Measurements from ENCODE around the gene CDH5. TPM values are rescaled to one million over a fixed set of nuclear protein-coding genes. Genes with fewer than 3 reads are reported as not detected.
A peak's percentile ranks its signal among the peaks of the same experiment; 100 is the strongest.

Gene CDH5
- total and polyA plus RNA-seq, 2 donors (not counting 3 experiments of a cell fraction or from before 2014, with no cell fraction given): 765 to 815 TPM

GRCh38 chr16:66367968-66368891, 1.7 kb downstream of the CDH5 start:
- intact Hi-C loops (cut with micrococcal nuclease): no loop called here
- Histone ChIP-seq H2AFZ (ENCODE audit: low read depth, low read length) (no peak overlapping the region), H4K20me1 (replicated peaks; ENCODE audit: control insufficient read depth, extremely low read depth, insufficient read depth, low read length) (no peaks in the 10 kb centered on the region), H3K79me2 (ENCODE audit: control insufficient read depth, insufficient read depth, low read length) (peaks cover 75% of the 10 kb centered on the region), H3K4me3 (replicated peaks in 1 of 3; ENCODE audit: insufficient read depth in 1 of 3, low read depth in 1 of 3, low read length in 3 of 3) (peak overlapping the region; percentile 61 to 90 (median 85)), H3K4me2 (ENCODE audit: insufficient read depth, low read length) (peak overlapping the region; percentile 92), H3K9me1 (replicated peaks; ENCODE audit: control insufficient read depth, extremely low read depth, insufficient read depth, low read length) (no peaks in the 10 kb centered on the region), H3K36me3 (ENCODE audit: control insufficient read depth in 2 of 2, extremely low read depth in 1 of 2, insufficient read depth in 2 of 2, low read length in 2 of 2) (peaks cover 21 to 25% of the 10 kb centered on the region in 2 experiments), H3K27me3 (ENCODE audit: control insufficient read depth in 2 of 2, insufficient read depth in 2 of 2, low read length in 2 of 2) (no peaks in the 10 kb centered on the region), H3K4me1 (ENCODE audit: control insufficient read depth, extremely low read depth, insufficient read depth, low read length) (peaks cover 82% of the 10 kb centered on the region), H3K9me3 (replicated peaks; ENCODE audit: control insufficient read depth, insufficient read depth, low read length) (no peaks in the 10 kb centered on the region), H3K27ac (ENCODE audit: insufficient read depth, low read depth, low read length) (peak overlapping the region; percentile 99), H3K9ac (replicated peaks; ENCODE audit: extremely low read depth, insufficient read depth, low read length) (peak overlapping the region; percentile 98)
- FAIRE-seq (peak; percentile 96), DNase-seq (ENCODE audit: low read depth, low spot score) (peak; percentile 72)
- POLR2A ChIA-PET: interaction anchor here (0.9 to 5.4 kb wide), 4 partner anchors 9 to 149 kb away, joined by 4 to 53 read pairs (median 24); no protein-coding TSS in a partner anchor
- CTCF ChIA-PET: interaction anchor here (1.5 to 9.6 kb wide), 5 partner anchors 9 to 39 kb away, joined by 3 to 126 read pairs (median 7); no protein-coding TSS in a partner anchor
- TF ChIP-seq GATA2 (IDR thresholded peaks at IDR 0.05; ENCODE audit: insufficient read depth, insufficient read length, low read depth, low read length) (no peak), EZH2 (IDR thresholded peaks at IDR 0.05; ENCODE audit: borderline replicate concordance, low read depth, low read length, severe bottlenecking) (no peak), JUN (IDR thresholded peaks at IDR 0.05; ENCODE audit: borderline replicate concordance, insufficient read depth, insufficient read length, low read depth) (peak; percentile 23), MYC (IDR thresholded peaks at IDR 0.05; ENCODE audit: low read depth, low read length) (no peak), FOS (IDR thresholded peaks at IDR 0.05; ENCODE audit: borderline replicate concordance, insufficient read depth, low read length) (peak; percentile 51), MAX (IDR thresholded peaks at IDR 0.05; ENCODE audit: insufficient read depth, insufficient read length) (no peak), POLR2AphosphoS5 (IDR thresholded peaks at IDR 0.05; ENCODE audit: insufficient read depth, low read depth, low read length) (peak; percentile 64), POLR2A (IDR thresholded peaks at IDR 0.05; ENCODE audit: low read depth, low read length) (no peak)
- TF ChIP-seq, protein P1, sequence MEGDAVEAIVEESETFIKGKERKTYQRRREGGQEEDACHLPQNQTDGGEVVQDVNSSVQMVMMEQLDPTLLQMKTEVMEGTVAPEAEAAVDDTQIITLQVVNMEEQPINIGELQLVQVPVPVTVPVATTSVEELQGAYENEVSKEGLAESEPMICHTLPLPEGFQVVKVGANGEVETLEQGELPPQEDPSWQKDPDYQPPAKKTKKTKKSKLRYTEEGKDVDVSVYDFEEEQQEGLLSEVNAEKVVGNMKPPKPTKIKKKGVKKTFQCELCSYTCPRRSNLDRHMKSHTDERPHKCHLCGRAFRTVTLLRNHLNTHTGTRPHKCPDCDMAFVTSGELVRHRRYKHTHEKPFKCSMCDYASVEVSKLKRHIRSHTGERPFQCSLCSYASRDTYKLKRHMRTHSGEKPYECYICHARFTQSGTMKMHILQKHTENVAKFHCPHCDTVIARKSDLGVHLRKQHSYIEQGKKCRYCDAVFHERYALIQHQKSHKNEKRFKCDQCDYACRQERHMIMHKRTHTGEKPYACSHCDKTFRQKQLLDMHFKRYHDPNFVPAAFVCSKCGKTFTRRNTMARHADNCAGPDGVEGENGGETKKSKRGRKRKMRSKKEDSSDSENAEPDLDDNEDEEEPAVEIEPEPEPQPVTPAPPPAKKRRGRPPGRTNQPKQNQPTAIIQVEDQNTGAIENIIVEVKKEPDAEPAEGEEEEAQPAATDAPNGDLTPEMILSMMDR (IDR thresholded peaks at IDR 0.05; ENCODE audit: extremely low read depth in 1 of 2, insufficient read depth in 1 of 2, low read depth in 1 of 2, low read length in 2 of 2): no peak
- TSS peak; percentile 71 for BruUV-seq (replicated peaks)
- dilution Hi-C loops (cut with MboI; ENCODE audit: extremely low pct_ligation_motif_present, low sequenced_read_pairs): no loop called here

All from endothelial cell of umbilical vein (primary cell).